Ishikawa (cell line): ENCODE measurements around the gene SACS.

Source experiments
- CEBPB ChIP-seq: IDR thresholded peaks from 2 replicates; pipeline ENCODE4 v1.6.1; 2012
- CREB1 ChIP-seq: IDR thresholded peaks from 2 replicates; pipeline ENCODE4 v1.6.1; 2012; ENCODE audit warnings: low read depth
- EGR1 ChIP-seq: IDR thresholded peaks from 2 replicates; pipeline ENCODE4 v1.6.1; 2012
- EP300 ChIP-seq: IDR thresholded peaks from 2 replicates; pipeline ENCODE4 v1.6.1; 2012; ENCODE audit warnings: borderline replicate concordance
- FOXM1 ChIP-seq: IDR thresholded peaks from 2 replicates; pipeline ENCODE4 v1.6.1; 2012; ENCODE audit warnings: low read depth, borderline replicate concordance
- NFIC ChIP-seq: IDR thresholded peaks from 2 replicates; pipeline ENCODE4 v1.6.1; 2012
- RAD21 ChIP-seq: IDR thresholded peaks from 2 replicates; pipeline ENCODE4 v1.6.1; 2012; ENCODE audit warnings: low read depth
- REST ChIP-seq: IDR thresholded peaks from 2 replicates; pipeline ENCODE4 v1.6.1; 2012; ENCODE audit warnings: low read depth, mild to moderate bottlenecking
- TAF1 ChIP-seq: IDR thresholded peaks from 2 replicates; pipeline ENCODE4 v1.6.1; 2012; ENCODE audit warnings: low read depth, mild to moderate bottlenecking
- TCF12 ChIP-seq: IDR thresholded peaks from 2 replicates; pipeline ENCODE4 v1.6.1; 2012; ENCODE audit warnings: low read depth
- TEAD4 ChIP-seq: IDR thresholded peaks from 2 replicates; pipeline ENCODE4 v1.6.1; 2012
- USF1 ChIP-seq: IDR thresholded peaks from 2 replicates; pipeline ENCODE4 v1.6.1; 2012
- YY1 ChIP-seq: IDR thresholded peaks from 2 replicates; pipeline ENCODE4 v1.6.1; 2012; ENCODE audit warnings: low read depth
- ZBTB7A ChIP-seq: IDR thresholded peaks from 2 replicates; pipeline ENCODE4 v1.6.1; 2012; ENCODE audit warnings: low read depth
- TF ChIP-seq, protein P1 (sequence below): IDR thresholded peaks from 2 replicates; pipeline ENCODE4 v1.6.1; 2012

Gene SACS

GRCh38 chr13:23445794-23446193, 12.3 kb upstream of the SACS start:
- no peak for TF ChIP-seq ZBTB7A
- no peak for TF ChIP-seq TCF12
- TF ChIP-seq USF1 = no peak
- no peak for TF ChIP-seq YY1
- TF ChIP-seq TEAD4 = no peak
- TF ChIP-seq TAF1 = no peak
- no peak for TF ChIP-seq REST
- no peak for TF ChIP-seq EGR1
- no peak for TF ChIP-seq CREB1
- TF ChIP-seq FOXM1 = no peak
- no peak for TF ChIP-seq EP300
- no peak for TF ChIP-seq RAD21
- TF ChIP-seq NFIC = no peak
- TF ChIP-seq, protein P1, sequence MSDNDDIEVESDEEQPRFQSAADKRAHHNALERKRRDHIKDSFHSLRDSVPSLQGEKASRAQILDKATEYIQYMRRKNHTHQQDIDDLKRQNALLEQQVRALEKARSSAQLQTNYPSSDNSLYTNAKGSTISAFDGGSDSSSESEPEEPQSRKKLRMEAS = no peak
- TF ChIP-seq CEBPB = no peak

- TF ChIP-seq FOXM1 = no peak
- TF ChIP-seq REST = no peak
- TF ChIP-seq, protein P1 = no peak
- no peak for TF ChIP-seq EP300
- TF ChIP-seq TCF12 = no peak
- TF ChIP-seq CEBPB = no peak
- no peak for TF ChIP-seq YY1
- no peak for TF ChIP-seq TEAD4
- no peak for TF ChIP-seq RAD21
- TF ChIP-seq EGR1 = no peak
Observed at GRCh38 chr13:23443878-23444277, 10.4 kb upstream of the SACS start.

- TF ChIP-seq, protein P1 = no peak
- TF ChIP-seq TCF12 (no peak), YY1 (no peak), EP300 (no peak)
Observed at GRCh38 chr13:23443110-23443509, 9.6 kb upstream of the SACS start.

- TF ChIP-seq YY1 = no peak
- no peak for TF ChIP-seq NFIC
- TF ChIP-seq FOXM1 = no peak
- TF ChIP-seq RAD21 = no peak
Observed at GRCh38 chr13:23440821-23441618, 7.5 kb upstream of the SACS start.

GRCh38 chr13:23437916-23438315, 4.4 kb upstream of the SACS start:
- TF ChIP-seq RAD21 (no peak), ZBTB7A (no peak), YY1 (no peak), CEBPB (no peak), REST (no peak), FOXM1 (no peak), EP300 (no peak), EGR1 (no peak), CREB1 (no peak), USF1 (no peak), TAF1 (no peak), TEAD4 (no peak), TCF12 (no peak), NFIC (no peak)
- TF ChIP-seq, protein P1 = no peak
